ENCODE data around the gene ACAA1.

ACAA1 gene

DNA sequence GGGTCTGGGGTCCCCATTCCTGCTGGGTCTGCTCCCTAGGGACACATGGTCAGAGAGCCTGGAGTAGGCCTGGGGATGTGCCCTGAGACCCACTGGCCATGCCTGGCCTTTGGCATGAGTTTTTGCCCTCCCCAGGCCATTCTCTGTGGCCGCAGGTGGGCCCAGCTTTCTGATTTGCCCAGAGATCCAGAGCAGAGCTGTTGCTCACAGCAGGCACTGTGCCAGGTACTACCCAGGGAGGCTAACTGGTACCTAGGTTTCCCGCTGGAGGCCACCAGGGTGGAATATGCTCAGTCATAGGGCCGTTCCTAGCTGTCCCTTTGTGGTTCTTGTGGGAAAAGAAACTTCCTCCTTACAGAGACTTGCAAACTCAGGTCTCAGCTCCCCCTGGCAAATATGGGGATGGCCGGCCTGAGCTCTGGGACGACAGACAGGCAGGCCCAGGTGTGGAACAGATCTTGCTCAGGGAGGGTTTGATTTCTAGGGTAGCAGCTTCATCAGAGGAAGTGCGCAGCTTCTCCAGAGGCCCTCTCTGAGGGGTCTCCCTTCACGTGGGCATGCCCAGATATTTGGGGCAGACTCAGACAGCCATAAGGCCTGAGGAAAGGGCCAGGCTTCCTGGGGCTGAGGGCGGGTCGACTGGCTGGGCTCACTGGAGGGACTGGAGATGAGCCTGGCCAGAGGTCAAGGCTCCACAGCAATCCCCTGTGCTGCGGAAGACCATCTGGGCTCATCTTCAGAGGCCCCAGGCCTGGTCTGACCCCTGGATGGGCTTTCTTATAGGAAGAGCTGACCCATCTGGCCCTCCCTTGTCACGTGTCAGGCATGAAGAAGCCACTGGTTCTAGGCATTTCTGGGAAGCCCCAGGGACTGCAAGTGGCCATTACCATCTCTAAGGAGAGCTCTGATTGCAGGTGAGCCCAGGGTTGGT is 28.0 kb downstream of the ACAA1 start:
- no peak overlapping the region for H3K4me3 ChIP-seq (ENCODE audit: low read length)
- TF ChIP-seq, protein P1, sequence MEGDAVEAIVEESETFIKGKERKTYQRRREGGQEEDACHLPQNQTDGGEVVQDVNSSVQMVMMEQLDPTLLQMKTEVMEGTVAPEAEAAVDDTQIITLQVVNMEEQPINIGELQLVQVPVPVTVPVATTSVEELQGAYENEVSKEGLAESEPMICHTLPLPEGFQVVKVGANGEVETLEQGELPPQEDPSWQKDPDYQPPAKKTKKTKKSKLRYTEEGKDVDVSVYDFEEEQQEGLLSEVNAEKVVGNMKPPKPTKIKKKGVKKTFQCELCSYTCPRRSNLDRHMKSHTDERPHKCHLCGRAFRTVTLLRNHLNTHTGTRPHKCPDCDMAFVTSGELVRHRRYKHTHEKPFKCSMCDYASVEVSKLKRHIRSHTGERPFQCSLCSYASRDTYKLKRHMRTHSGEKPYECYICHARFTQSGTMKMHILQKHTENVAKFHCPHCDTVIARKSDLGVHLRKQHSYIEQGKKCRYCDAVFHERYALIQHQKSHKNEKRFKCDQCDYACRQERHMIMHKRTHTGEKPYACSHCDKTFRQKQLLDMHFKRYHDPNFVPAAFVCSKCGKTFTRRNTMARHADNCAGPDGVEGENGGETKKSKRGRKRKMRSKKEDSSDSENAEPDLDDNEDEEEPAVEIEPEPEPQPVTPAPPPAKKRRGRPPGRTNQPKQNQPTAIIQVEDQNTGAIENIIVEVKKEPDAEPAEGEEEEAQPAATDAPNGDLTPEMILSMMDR (IDR thresholded peaks at IDR 0.05; ENCODE audit: insufficient read depth, low read depth, low read length, missing control alignments), result no peak
- no peak for DNase-seq (ENCODE audit: low read depth)

DNA sequence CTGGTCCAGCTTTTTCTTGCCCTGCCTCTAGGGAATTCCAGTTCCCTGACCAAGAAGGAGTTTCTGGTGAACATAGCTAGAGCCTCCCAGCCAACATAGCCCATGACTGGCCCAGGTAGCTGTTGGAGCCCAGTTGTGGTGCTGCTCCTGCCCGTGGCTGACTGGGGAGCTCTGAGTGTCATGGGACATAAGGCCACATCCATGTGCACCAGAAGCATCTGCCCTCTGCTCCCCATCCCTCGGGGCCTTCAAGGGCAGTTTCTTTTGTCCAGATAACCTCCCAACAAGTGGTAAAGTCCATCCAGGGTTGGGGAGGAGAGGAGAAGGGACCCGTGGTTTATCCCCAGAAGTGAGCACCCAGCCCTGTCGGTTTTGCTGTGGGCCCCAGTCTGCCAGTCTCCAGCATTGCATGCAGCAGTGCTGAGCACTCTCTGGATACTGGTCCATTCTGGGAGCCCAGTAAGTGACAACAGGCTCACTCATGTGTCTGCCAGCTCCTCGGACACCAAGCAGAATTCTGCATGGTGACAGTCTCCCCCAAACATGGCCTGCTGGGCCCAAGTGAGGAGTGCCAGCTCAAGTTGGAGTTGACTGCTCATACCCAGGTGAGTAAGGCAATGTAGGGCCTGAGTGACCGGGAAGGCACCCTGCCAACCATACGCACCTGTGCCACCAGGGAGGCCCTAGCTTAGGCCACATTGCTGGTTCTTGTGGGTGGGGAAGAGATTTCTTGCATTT is 28.8 kb downstream of the ACAA1 start:
- TF ChIP-seq, protein P1 (IDR thresholded peaks at IDR 0.05; ENCODE audit: insufficient read depth, low read depth, low read length, missing control alignments), result no peak
- H3K4me3 ChIP-seq (ENCODE audit: low read length), result no peak overlapping the region
- no peak for DNase-seq (ENCODE audit: low read depth)

DNA sequence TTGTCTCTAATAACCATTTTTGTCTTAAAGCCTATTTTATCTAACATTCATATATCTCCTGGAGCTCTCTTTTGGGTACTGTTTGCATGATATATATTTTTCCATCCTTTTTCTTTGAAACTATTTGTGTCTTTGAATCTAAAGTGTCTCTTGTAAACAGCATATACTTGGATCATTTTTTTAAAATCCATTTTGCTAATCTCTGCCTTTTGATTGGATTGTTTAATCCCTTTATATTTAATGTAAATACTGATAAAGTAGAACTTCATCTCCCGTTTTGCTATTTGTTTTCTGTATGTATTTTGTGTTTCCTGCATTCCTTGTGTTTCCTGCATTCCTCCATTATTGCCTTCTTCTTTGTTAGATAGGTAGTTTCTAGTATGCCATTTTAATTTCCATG is 31.4 kb downstream of the ACAA1 start:
- TF ChIP-seq, protein P1 (IDR thresholded peaks at IDR 0.05; ENCODE audit: insufficient read depth, low read depth, low read length, missing control alignments), result no peak
- H3K4me3 ChIP-seq (ENCODE audit: low read length), result no peak overlapping the region
- DNase-seq (ENCODE audit: low read depth), result no peak

DNA sequence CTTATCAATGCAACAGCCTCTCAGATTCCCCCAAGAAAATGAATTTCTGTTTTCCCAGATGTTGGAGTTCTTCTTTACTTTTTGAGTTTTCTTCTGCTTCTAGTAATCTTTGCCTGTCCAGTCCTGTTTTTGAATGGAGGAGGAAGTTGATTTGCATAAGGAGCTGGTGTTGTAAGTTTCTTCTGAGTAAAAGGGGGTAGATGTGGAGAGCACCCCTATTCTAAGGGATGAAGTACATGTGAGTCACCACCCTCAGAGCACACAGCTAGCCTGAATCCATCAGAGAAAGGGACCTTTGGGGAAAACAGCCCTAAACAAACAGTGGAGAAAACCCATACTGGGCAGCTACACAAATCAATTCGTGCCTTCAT is 34.5 kb downstream of the ACAA1 start:
- peak; percentile 64 for DNase-seq (ENCODE audit: low read depth)
- TF ChIP-seq, protein P1 (IDR thresholded peaks at IDR 0.05; ENCODE audit: insufficient read depth, low read depth, low read length, missing control alignments), result no peak
- H3K4me3 ChIP-seq (ENCODE audit: low read length), result no peak overlapping the region

DNA sequence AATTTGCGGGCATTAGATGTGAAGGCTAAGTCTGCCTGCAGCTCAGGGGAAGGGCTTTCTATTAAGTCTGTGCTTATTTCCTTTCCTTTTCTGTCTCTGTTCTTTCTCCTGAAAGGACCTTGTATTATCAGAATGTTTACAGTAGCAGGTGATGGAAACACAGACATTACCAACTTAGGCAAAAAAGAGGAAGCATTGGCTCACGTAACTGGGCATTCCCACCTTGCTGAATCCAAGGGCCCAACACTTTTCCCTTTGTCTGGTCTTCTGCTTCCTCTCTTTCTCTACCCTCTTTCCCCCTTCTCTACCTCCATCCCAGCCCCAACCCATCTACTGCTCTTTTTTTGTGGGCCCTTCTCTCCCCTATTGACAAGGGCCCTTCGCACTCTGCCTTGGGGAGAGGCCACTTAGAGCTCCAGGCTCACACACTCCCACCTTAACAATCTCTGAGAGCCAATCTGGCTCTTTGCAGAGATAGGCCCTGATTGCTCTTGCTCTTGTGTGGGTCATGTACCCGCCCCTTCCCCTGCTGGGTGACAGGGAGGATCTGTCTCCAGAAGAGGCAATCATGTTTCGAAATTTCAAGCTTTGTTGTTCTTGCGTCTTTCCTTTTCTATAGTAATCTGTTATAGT is 35.0 kb downstream of the ACAA1 start:
- TF ChIP-seq, protein P1 (IDR thresholded peaks at IDR 0.05; ENCODE audit: insufficient read depth, low read depth, low read length, missing control alignments), result no peak
- H3K4me3 ChIP-seq (ENCODE audit: low read length), result no peak overlapping the region
- no peak for DNase-seq (ENCODE audit: low read depth)

DNA sequence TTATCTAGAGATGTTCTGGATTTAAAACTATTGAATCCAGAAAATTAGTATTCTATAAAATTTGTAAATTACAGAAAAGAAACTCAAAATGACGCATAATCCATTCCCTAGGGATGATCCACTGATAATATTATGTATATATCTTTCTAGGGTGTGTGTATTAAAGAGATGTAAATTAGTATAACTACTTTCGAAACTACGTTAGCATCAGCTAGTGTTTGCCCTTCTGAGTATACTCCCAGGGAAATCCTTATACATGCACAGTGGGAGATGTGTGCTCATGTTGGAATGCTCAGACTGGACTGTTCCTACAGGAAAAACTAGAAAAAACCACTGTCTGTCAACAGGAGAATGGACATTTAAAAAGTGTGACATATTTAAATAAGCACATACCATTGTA is 36.4 kb downstream of the ACAA1 start:
- TF ChIP-seq, protein P1 (IDR thresholded peaks at IDR 0.05; ENCODE audit: insufficient read depth, low read depth, low read length, missing control alignments), result no peak
- DNase-seq (ENCODE audit: low read depth), result no peak
- no peak overlapping the region for H3K4me3 ChIP-seq (ENCODE audit: low read length)

All from epithelial cell of esophagus (primary cell).